Activated naive CD4-positive, alpha-beta T cell treated with Interleukin-2 at 50 U/mL for 16 hours (primary cell): ENCODE measurements around the gene KCNH2.
A peak's percentile ranks its signal among the peaks of the same experiment; 100 is the strongest.

Source experiments
- DNase-seq: peaks from one replicate; pipeline ENCODE4 v3.0.0-alpha.2; 2020

Gene KCNH2

GRCh38 chr7:151011097-151011409, 32.9 kb upstream of the KCNH2 start:
- no peak for DNase-seq

- DNase-seq, result peak; percentile 46
These were observed 32.4 kb upstream of the KCNH2 start for GRCh38 chr7:151010307-151011096.

- no peak for DNase-seq
These were observed 31.9 kb upstream of the KCNH2 start for GRCh38 chr7:151010037-151010306.

GRCh38 chr7:151009327-151010036, 31.4 kb upstream of the KCNH2 start:
- DNase-seq, result no peak

GRCh38 chr7:151008511-151009323, 30.6 kb upstream of the KCNH2 start:
- peak; percentile 85 for DNase-seq

GRCh38 chr7:151008143-151008510, 30.0 kb upstream of the KCNH2 start:
- DNase-seq, result no peak

GRCh38 chr7:151007469-151007898, 29.4 kb upstream of the KCNH2 start:
- DNase-seq, result no peak

- no peak for DNase-seq
These were observed 28.6 kb upstream of the KCNH2 start for GRCh38 chr7:151006590-151007300.

GRCh38 chr7:151005566-151005965, 27.4 kb upstream of the KCNH2 start:
- no peak for DNase-seq

- no peak for DNase-seq
These were observed 25.5 kb upstream of the KCNH2 start for GRCh38 chr7:151003572-151003971.

- no peak for DNase-seq
These were observed 23.4 kb upstream of the KCNH2 start for GRCh38 chr7:151001546-151001945.

GRCh38 chr7:151000897-151001495, 22.9 kb upstream of the KCNH2 start:
- no peak for DNase-seq

GRCh38 chr7:150999497-151000230, 21.5 kb upstream of the KCNH2 start:
- no peak for DNase-seq

GRCh38 chr7:150999001-150999400, 20.9 kb upstream of the KCNH2 start:
- DNase-seq, result no peak

- DNase-seq, result no peak
These were observed 20.2 kb upstream of the KCNH2 start for GRCh38 chr7:150998341-150998740.

- no peak for DNase-seq
These were observed 19.7 kb upstream of the KCNH2 start for GRCh38 chr7:150997817-150998216.

GRCh38 chr7:150997075-150997511, 19.0 kb upstream of the KCNH2 start:
- DNase-seq, result no peak

GRCh38 chr7:150996376-150997074, 18.4 kb upstream of the KCNH2 start:
- no peak for DNase-seq

GRCh38 chr7:150994838-150995510, 16.9 kb upstream of the KCNH2 start:
- no peak for DNase-seq

GRCh38 chr7:150994141-150994837, 16.2 kb upstream of the KCNH2 start:
- DNase-seq, result no peak
